ENCODE results near the gene HAND2. TPM values are rescaled to one million over a fixed set of nuclear protein-coding genes. Genes with fewer than 3 reads are reported as not detected.

HAND2 gene
- total and polyA plus RNA-seq, 2 experiments from 2014 or later = 0.15 TPM; not detected in 1

- H3K36me3 ChIP-seq (ENCODE audit: insufficient read depth) = no peaks in the 10 kb centered on the region
- no peaks in the 10 kb centered on the region for H3K36me3 Mint-ChIP-seq (ENCODE audit: low read depth)
- H2AFZ ChIP-seq = no peak overlapping the region
- H3K27ac ChIP-seq (ENCODE audit: low read depth) = no peak overlapping the region
- peaks cover 100% of the 10 kb centered on the region for H3K27me3 ChIP-seq (ENCODE audit: insufficient read depth)
- H3K9me3 Mint-ChIP-seq = peaks cover 10% of the 10 kb centered on the region; the same call in 2 of the 3 replicates
- peaks cover 39% of the 10 kb centered on the region for H4K20me1 ChIP-seq (replicated peaks; ENCODE audit: insufficient read depth)
- H3K4me1 ChIP-seq (ENCODE audit: insufficient read depth) = peaks cover 44% of the 10 kb centered on the region
- peak overlapping the region; percentile 85 for H3K4me2 ChIP-seq
- H3K4me3 Mint-ChIP-seq = peak overlapping the region; percentile 62
- peaks cover 100% of the 10 kb centered on the region for H3K27me3 Mint-ChIP-seq (ENCODE audit: insufficient read depth, low read depth, poor library complexity)
- H3K4me3 ChIP-seq = peak overlapping the region; percentile 50
- peaks cover 46% of the 10 kb centered on the region for H3K4me1 Mint-ChIP-seq
- TF ChIP-seq ZNF331 (CRISPR knock-in tag; IDR thresholded peaks at IDR 0.05; ENCODE audit: low read depth) (no peak), EZH2phosphoT487 (IDR thresholded peaks at IDR 0.05; ENCODE audit: unreplicated experiment) (peak; percentile 85), CREB1 (CRISPR knock-in tag; IDR thresholded peaks at IDR 0.05; ENCODE audit: low read depth) (no peak), ZNF462 (CRISPR knock-in tag; IDR thresholded peaks at IDR 0.05) (no peak), EZH2 (IDR thresholded peaks at IDR 0.05; ENCODE audit: low read depth, unreplicated experiment) (peak; percentile 95)
- ATAC-seq = peak; percentile 38
- no peaks in the 10 kb centered on the region for H3K9me2 ChIP-seq (ENCODE audit: insufficient read depth)
- no peak overlapping the region for H3K27ac Mint-ChIP-seq
- DNase-seq (ENCODE audit: low spot score) = peak; percentile 71
- H3K79me2 ChIP-seq (replicated peaks; ENCODE audit: insufficient read depth) = no peaks in the 10 kb centered on the region
- peaks cover 16% of the 10 kb centered on the region for H3F3A ChIP-seq (replicated peaks; ENCODE audit: low read depth)
Measured at GRCh38 chr4:173507471-173508385, 22.3 kb downstream of the HAND2 start.

All from GM23338 (cell line).